Tibial nerve (tissue), 4 donors: ENCODE results near the gene NPW. TPM values are rescaled to one million over a fixed set of nuclear protein-coding genes. Genes with fewer than 3 reads are reported as not detected.
A peak's percentile ranks its signal among the peaks of the same experiment; 100 is the strongest.

Experiments
- DNase-seq, 2 donors: peaks; one replicate each; pipeline ENCODE4 v3.0.0-alpha.2; 2019; ENCODE audit warnings: low spot score in 2 of 2
- H3K27ac ChIP-seq, 4 donors: fragments of 200-600 bp; sonication (generic) in 3 of 4; one replicate each; pipeline ENCODE4 v1.5.1; 2017 to 2019; ENCODE audit warnings: mild to moderate bottlenecking in 1 of 4
- H3K27me3 ChIP-seq, 2 donors: fragments of 200-600 bp; sonication (generic) in 1 of 2; one replicate each; pipeline versions ENCODE4 v1.5.1 to v1.6.0; 2017 to 2019
- H3K36me3 ChIP-seq, 3 donors: fragments of 200-600 bp; sonication (generic); one replicate each; pipeline ENCODE4 v1.5.1; 2018 to 2019
- H3K4me1 ChIP-seq, 4 donors: fragments of 200-600 bp; sonication (generic) in 3 of 4; one replicate each; pipeline ENCODE4 v1.5.1; 2017 to 2019
- H3K4me3 ChIP-seq, 4 donors: fragments of 200-600 bp; sonication (generic) in 3 of 4; one replicate each; pipeline ENCODE4 v1.5.1; 2017 to 2019; ENCODE audit warnings: mild to moderate bottlenecking in 1 of 4, moderate library complexity in 1 of 4
- H3K9me3 ChIP-seq, 4 donors: fragments of 200-600 bp; sonication (generic) in 3 of 4; one replicate each; pipeline ENCODE4 v1.5.1; 2017 to 2019
- CTCF ChIP-seq, 5 experiments: fragments of 200-600 bp in 3 of 5; fragments of 450-650 bp in 2 of 5; sonication (generic) in 3 of 5; IDR thresholded peaks; one replicate each; pipeline ENCODE4 v1.5.1; 2016 to 2019; ENCODE audit warnings: antibody characterized with exemption in 5 of 5, mild to moderate bottlenecking in 3 of 5, moderate library complexity in 2 of 5
- EP300 ChIP-seq, 2 donors: sonication (generic); formaldehyde crosslinking; IDR thresholded peaks; one replicate each; pipeline ENCODE4 v1.6.1; 2017; ENCODE audit warnings: antibody characterized with exemption in 2 of 2, mild to moderate bottlenecking in 1 of 2
- POLR2A ChIP-seq, 2 donors: fragments of 450-650 bp; IDR thresholded peaks; one replicate each; pipeline ENCODE4 v1.6.1; 2017; ENCODE audit warnings: antibody characterized with exemption in 2 of 2, mild to moderate bottlenecking in 2 of 2, moderate library complexity in 2 of 2
- WGBS, 2 donors: methylation state at CpG; one replicate each; pipeline ENCODE4 v1.1.5; 2018; 5-methylcytosine and 5-hydroxymethylcytosine counted together
- total RNA-seq, 4 donors: library from RNA; depleted of rRNA; stranded (reverse); fragments of >200 nt; gene quantifications; one replicate each; pipeline ENCODE4 v1.1.0, GENCODE V29; 2016

Gene NPW
- total RNA-seq, 4 donors from 2014 or later, result 3.0 to 3.1 TPM; not detected in 2

DNA sequence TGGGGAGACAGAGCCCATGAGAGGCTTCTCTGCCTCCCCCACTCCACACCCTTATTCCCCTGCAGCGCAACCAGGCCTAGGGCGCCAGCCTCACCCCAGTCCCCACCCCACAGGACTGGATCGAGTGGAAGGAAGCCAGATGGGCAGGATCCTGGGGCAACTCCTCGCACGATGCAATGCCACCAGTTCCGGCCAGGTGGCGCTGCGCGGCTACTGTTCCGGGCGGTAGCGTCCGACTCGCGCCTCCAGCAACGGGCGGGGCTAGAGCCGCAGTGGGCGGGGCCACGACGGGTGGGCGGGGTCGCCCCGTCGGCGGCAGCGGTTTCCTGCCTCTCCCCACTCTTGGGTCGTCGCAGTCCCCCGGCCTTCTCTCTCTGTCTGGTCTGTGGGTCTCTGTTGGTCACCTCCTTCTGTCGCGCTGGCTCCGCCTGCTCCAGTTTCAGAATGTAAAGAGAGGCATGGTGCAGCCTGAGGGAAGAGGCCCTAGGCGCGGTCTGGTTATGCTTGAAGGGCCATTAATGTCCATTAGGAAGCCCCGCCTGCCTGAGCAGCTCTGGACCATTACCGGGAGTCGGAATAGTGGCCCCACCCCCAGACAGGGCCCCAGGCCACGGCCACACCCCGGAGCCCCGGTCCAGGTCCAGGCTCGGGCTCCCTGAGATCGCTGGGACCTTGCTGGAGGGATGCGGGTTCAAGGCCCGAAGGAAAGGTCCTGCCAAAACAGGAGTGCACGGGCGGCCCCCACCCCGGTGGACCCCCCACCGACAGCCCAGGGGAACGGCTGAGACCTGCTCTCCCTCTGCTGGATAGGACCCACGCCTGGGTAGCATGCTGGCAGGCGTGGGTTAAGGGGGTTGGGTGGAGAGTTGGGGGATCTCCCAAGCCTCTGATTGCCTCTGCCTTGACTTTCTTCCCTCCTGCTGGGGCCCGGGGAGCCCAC is 3.8 kb downstream of the NPW start:
- 8 to 14% methylated on average over 24 to 32 of the region's 53 CpGs for WGBS, 2 donors
- peaks cover 0 to 35% of the 10 kb centered on the region in 2 donors for H3K27me3 ChIP-seq
- peak overlapping the region; percentile 17 to 43 (median 36) for H3K4me3 ChIP-seq
- H3K4me1 ChIP-seq, result peaks cover 0 to 62% (median 28%) of the 10 kb centered on the region in 4 donors
- peak; percentile 98 to 99 (median 99) for TF ChIP-seq CTCF (IDR thresholded peaks at IDR 0.05)
- peak in 1 of 2 donors; percentile 15 for TF ChIP-seq POLR2A (IDR thresholded peaks at IDR 0.05)
- TF ChIP-seq EP300 (IDR thresholded peaks at IDR 0.05), result peak; percentile 30 to 60
- peak; percentile 86 to 94 for DNase-seq
- peak overlapping the region; percentile 31 to 81 (median 78) for H3K27ac ChIP-seq
- H3K9me3 ChIP-seq, result no peaks in the 10 kb centered on the region
- no peaks in the 10 kb centered on the region for H3K36me3 ChIP-seq

GRCh38 chr16:2024032-2024420 is 4.4 kb downstream of the NPW start:
- Histone ChIP-seq H3K9me3 (no peaks in the 10 kb centered on the region), H3K36me3 (no peaks in the 10 kb centered on the region), H3K27ac (peak overlapping the region in 2 of 4 donors; percentile 31 to 80), H3K4me3 (no peak overlapping the region), H3K27me3 (peaks cover 0 to 33% of the 10 kb centered on the region in 2 donors), H3K4me1 (peaks cover 0 to 69% (median 34%) of the 10 kb centered on the region in 4 donors)
- DNase-seq, result no peak
- WGBS, 2 donors, result 90% methylated on average over 12 of the region's 12 CpGs
- TF ChIP-seq POLR2A (IDR thresholded peaks at IDR 0.05) (no peak), EP300 (IDR thresholded peaks at IDR 0.05) (no peak), CTCF (IDR thresholded peaks at IDR 0.05) (no peak)

- WGBS, 2 donors, result 89 to 94% methylated on average over 14 of the region's 14 CpGs
- TF ChIP-seq EP300 (IDR thresholded peaks at IDR 0.05) (no peak), POLR2A (IDR thresholded peaks at IDR 0.05) (no peak), CTCF (IDR thresholded peaks at IDR 0.05) (no peak)
- peaks cover 0 to 23% of the 10 kb centered on the region in 2 donors for H3K27me3 ChIP-seq
- H3K36me3 ChIP-seq, result peaks cover 0 to 6% (median 0%) of the 10 kb centered on the region in 3 donors
- peaks cover 0 to 70% (median 35%) of the 10 kb centered on the region in 4 donors for H3K4me1 ChIP-seq
- H3K9me3 ChIP-seq, result no peaks in the 10 kb centered on the region
- H3K4me3 ChIP-seq, result no peak overlapping the region
- no peak overlapping the region for H3K27ac ChIP-seq
- no peak for DNase-seq
Measured at GRCh38 chr16:2025251-2025650, 5.7 kb downstream of the NPW start.

DNA sequence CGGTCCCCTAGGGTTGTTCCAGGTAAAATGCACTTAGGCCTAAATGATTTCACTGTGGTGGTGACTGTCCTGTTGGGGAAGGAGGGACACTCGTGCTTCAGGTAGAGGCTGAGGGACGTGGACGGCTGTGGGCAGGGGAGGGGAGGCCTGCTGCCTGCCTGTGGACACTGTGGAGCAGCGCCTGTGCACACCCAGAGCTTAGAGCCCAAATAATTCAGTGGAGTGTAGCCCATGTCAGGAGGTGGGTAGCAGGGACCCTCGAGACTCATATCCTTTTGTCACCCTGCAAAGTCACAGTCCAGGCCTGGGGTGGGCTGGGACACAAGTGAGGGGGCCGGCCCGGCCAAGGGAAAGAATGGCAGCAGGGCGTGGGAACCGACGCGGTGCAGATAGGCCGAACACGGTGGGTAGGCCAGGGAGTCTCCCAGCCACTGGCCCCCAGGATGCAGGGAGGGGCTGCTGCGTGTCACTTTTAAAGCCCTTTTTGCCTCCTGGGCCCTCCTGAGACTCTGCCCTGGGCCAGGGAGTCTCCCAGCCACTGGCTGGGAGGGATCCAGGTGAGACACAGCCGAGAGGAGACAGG is 6.4 kb downstream of the NPW start:
- Histone ChIP-seq H3K9me3 (no peaks in the 10 kb centered on the region), H3K4me3 (peak overlapping the region in 2 of 4 donors; percentile 25 to 83), H3K27ac (peak overlapping the region in 2 of 4 donors; percentile 46 to 75), H3K4me1 (peaks cover 0 to 69% (median 33%) of the 10 kb centered on the region in 4 donors), H3K27me3 (peaks cover 0 to 15% of the 10 kb centered on the region in 2 donors), H3K36me3 (peaks cover 0 to 6% (median 0%) of the 10 kb centered on the region in 3 donors)
- no peak for TF ChIP-seq EP300 (IDR thresholded peaks at IDR 0.05)
- TF ChIP-seq CTCF (IDR thresholded peaks at IDR 0.05), result no peak
- TF ChIP-seq POLR2A (IDR thresholded peaks at IDR 0.05), result no peak
- DNase-seq, result no peak
- 83 to 85% methylated on average over 15 to 16 of the region's 16 CpGs for WGBS, 2 donors
